Measurements from ENCODE around the gene KIAA1755.

GRCh38 chr20:38186788-38187221 is 73.7 kb downstream of the KIAA1755 start:
- TF ChIP-seq POLR2A (IDR thresholded peaks at IDR 0.05) (no peak), CTCF (IDR thresholded peaks at IDR 0.05) (no peak)
